Mucosa of gallbladder (tissue), 1 donor: Measurements from ENCODE around the gene IL18R1. TPM values are rescaled to one million over a fixed set of nuclear protein-coding genes. Genes with fewer than 3 reads are reported as not detected.

Experiments used
- DNase-seq: peaks from one replicate; pipeline ENCODE4 v3.0.0-alpha.2; 2020; ENCODE audit warnings: low spot score
- total RNA-seq: library from RNA; stranded (reverse); gene quantifications from one replicate; pipeline ENCODE4 v1.2.1, GENCODE V29; 2021
- donor health status: DM: no; HTN: no; CAD: no.

Gene IL18R1
- total RNA-seq, 1 donor from 2014 or later = 6.2 TPM

DNA sequence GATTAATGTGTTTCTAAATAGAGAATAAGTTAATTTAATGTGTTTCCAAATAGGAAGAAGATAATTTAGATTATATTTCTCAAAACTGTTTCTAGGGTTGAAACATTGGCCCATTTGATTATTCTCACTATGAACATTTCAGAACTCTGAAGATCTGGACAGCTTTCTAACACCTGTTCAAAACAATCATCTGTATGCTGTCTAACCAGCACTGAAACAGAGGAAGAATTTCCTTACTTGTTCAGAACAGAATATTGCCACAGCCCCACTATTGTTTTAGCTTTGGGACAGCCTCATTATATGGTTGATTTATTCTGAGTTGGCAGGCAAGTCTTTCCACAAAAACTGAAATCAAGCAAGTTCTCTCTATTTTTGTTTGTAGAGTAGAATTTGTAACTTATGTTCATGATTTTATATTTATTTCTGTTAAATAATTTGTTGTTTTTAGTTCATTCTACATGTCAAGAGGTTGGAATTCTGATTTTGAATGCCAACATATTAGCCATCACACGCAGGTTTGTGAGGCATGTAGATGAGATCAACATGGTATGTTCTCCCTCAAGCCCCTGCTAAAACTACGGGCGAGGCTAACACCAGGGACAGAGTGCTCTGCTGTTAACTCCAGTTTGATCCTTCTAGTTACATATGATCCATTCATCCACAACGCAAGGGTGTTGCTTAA, 78.5 kb downstream of the IL18R1 start:
- DNase-seq = no peak

DNA sequence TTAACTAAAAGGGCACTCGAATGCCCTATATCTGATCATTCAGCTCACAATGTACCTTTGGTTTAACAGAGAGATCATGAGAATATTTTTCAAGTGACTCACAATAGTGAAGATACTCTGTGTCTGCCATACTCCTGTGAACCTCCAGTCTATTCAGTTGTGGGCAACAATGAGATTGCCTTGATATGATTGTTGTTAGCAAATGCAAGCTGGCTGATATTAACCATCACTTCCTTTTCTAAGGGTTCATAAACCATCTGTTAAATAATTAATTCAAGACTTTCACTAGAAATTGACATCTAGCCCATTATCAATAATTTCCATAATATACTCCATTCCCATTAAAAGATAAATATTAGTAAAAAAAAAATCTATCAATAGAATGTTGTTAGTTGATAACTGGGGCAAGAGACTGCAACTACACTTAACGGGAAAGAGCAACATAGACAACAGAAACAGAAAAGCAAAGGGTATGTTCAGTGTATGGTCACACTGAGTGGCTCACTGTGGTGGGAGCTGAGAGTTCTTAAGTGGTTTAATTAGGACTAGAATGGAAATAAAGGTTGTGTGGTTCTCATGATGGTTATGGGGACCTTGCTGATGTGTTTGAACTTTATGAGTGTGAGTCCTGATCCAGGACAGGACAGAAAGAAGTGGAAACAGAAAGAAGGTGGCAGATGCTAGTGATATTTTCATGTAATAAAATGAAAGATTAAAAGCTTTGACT, 79.2 kb downstream of the IL18R1 start:
- no peak for DNase-seq

- DNase-seq = no peak
Measured at GRCh38 chr2:102435741-102436140, 80.1 kb downstream of the IL18R1 start.

DNA sequence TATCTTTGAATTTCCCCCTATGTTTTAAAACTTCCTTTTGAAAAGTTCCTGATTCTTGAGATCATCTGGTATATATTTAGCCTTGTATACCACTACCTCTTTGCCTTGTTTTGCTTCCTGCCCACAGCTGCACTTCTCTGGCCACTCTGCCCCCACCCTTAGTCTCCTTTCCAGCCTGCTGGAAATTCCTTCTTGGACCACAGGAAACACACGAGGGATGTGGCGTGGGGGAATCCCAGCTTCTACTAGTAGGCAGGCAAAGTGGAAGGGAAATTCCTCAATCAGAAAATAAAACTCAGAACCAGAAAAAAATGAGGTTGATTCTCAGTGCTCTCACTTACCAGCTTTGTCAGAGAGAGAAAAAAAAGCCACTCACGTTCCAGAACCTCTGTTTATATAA, 80.7 kb downstream of the IL18R1 start:
- no peak for DNase-seq

DNA sequence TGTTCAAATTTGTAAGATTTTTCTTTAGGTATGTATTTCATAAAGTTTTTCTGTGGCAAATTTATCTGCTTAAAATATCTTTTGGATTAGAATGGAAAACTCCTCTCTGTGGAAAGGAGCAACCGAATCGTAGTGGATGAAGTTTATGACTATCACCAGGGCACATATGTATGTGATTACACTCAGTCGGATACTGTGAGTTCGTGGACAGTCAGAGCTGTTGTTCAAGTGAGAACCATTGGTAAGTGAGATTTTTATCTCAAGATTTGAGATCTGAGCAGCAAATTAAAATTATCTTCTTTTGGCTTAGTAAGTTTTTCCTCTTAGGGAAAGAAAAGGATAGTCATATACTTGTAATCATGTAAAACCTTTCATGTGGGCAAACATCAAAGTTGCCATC, 81.5 kb downstream of the IL18R1 start:
- DNase-seq = no peak

DNA sequence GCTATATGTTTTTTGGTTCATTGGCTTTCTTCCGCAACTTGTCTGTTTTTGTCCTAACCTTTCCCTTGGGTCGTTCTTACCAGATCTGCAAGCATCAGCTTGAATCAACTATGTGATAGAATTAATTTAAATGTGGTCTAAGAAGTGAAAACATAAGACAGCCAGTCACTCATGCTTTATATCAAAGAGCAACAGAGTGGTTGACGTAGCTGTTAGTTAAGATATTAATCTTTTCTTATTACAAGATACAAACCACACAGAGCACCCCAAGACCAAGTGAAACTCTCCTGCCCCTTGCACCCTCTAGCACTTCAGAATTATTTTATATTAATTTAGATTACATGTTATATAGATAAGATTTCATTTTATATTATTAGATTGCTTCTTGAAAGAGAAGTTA, 82.5 kb downstream of the IL18R1 start:
- no peak for DNase-seq

DNA sequence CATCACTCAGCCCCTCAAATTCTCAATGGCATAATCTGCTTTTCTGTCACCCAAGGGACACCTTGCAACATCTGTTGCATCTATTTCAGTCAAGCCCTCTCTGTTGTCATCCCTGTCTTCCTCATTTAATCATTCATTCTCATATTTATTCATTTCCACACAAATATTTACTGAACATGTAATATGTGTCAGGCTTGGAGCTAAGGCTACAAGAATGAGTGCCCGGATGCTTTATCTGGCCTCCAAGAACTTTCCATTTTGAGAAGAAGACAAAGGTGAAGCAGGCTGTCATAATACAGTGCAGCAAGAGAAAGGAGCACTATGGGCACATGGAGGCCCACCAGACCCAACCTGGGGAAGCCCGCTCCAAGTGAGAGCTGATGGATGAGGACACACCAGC, 83.0 kb downstream of the IL18R1 start:
- DNase-seq = no peak

GRCh38 chr2:102439065-102439695, 83.6 kb downstream of the IL18R1 start:
- peak; percentile 25 for DNase-seq

DNA sequence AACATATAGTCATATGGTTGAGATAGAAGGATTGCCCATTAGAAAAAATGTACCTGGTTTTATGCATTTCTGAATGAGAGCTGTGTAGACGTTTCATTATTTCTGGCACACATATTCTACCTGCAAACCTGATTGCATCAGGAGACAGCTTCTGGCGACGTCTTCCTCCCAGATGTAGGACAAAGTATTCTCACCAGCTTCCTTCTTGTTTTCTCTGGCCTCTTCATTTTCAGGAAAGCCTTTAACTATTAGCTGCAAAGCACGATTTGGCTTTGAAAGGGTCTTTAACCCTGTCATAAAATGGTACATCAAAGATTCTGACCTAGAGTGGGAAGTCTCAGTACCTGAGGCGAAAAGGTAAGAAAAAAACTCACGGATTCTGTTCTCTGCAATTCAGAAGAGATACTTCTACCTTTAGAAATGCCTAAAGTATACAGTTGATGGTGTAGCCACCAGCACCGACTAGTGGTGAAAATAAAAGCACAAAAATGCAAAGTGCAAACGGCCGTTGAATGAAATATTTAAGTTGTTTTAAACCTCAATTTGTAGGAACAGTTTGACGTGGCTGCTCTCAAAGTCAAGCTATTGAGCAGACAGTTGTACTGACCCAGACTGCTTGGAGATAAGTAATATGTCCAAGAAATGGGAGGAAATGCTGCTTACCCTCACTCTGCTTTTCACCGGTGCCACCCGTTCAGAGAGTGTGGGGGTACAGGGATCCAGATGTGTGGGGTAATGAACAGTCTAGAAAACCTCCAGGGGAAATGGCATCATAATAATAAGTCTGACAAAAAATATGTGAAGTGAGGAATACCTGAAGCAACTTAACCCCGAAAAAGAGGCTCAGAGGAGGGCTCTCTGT, 87.6 kb downstream of the IL18R1 start:
- peak; percentile 41 for DNase-seq

- DNase-seq = no peak
Measured at GRCh38 chr2:102444233-102444632, 88.6 kb downstream of the IL18R1 start.

GRCh38 chr2:102446936-102447335, 91.3 kb downstream of the IL18R1 start:
- DNase-seq = no peak

Other genes starting within 250 kb of the IL18R1 start
- 51.9 TPM for gene IL1R1, start 213.1 kb upstream of the IL18R1 start, total RNA-seq
- gene IL1RL2, start 168.8 kb upstream of the IL18R1 start, total RNA-seq = 2.3 TPM
- 8.7 TPM for gene IL1RL1, start 44.2 kb upstream of the IL18R1 start, total RNA-seq
- gene IL18RAP, start 67.4 kb downstream of the IL18R1 start, total RNA-seq = 1.6 TPM
- 19.9 TPM for gene SLC9A4, start 117.4 kb downstream of the IL18R1 start, total RNA-seq